RWPE2 (cell line): ENCODE results near the gene FOXRED2.

ENCODE experiments used
- ATAC-seq: fragments of 200-7000 bp; cut with Tn5 transposase; 3 replicates; pipeline ENCODE4 v1.9.1; 2021; ENCODE audit warnings: low read depth
- DNase-seq: peaks from one replicate; pipeline ENCODE4 v3.0.0-alpha.2; 2020; ENCODE audit warnings: low spot score
- H3K27ac ChIP-seq: fragments of 450-650 bp; 2 replicates; pipeline ENCODE4 v1.5.1; 2017; ENCODE audit warnings: mild to moderate bottlenecking; ENCODE audit not compliant: poor library complexity, severe bottlenecking
- H3K27me3 ChIP-seq: fragments of 250-450 bp; sonication (Bioruptor Pico); 2 replicates; pipeline ENCODE4 v1.5.1; 2021; ENCODE audit warnings: mild to moderate bottlenecking, moderate library complexity; ENCODE audit not compliant: insufficient read depth, poor library complexity, severe bottlenecking
- H3K36me3 ChIP-seq: fragments of 250-450 bp; sonication (Bioruptor Pico); 2 replicates; pipeline ENCODE4 v1.5.1; 2020; ENCODE audit warnings: low read depth, mild to moderate bottlenecking, moderate library complexity
- H3K4me1 ChIP-seq: fragments of 250-450 bp; sonication (Bioruptor Pico); 2 replicates; pipeline ENCODE4 v1.5.1; 2021; ENCODE audit warnings: mild to moderate bottlenecking, moderate library complexity; ENCODE audit not compliant: insufficient read depth, poor library complexity, severe bottlenecking
- H3K4me3 ChIP-seq: fragments of 250-450 bp; sonication (Bioruptor Pico); 2 replicates; pipeline ENCODE4 v1.5.1; 2021; ENCODE audit warnings: mild to moderate bottlenecking, moderate library complexity; ENCODE audit not compliant: severe bottlenecking
- H3K9me3 ChIP-seq: fragments of 250-450 bp; sonication (Bioruptor Pico); 2 replicates; pipeline ENCODE4 v1.5.1; 2021; ENCODE audit warnings: mild to moderate bottlenecking, moderate library complexity; ENCODE audit not compliant: severe bottlenecking
- TF ChIP-seq, protein P1 (sequence below): fragments of 450-650 bp; IDR thresholded peaks from one replicate; pipeline ENCODE4 v1.5.1; 2017; ENCODE audit warnings: mild to moderate bottlenecking, moderate library complexity; ENCODE audit not compliant: poor library complexity, severe bottlenecking

Gene FOXRED2

DNA sequence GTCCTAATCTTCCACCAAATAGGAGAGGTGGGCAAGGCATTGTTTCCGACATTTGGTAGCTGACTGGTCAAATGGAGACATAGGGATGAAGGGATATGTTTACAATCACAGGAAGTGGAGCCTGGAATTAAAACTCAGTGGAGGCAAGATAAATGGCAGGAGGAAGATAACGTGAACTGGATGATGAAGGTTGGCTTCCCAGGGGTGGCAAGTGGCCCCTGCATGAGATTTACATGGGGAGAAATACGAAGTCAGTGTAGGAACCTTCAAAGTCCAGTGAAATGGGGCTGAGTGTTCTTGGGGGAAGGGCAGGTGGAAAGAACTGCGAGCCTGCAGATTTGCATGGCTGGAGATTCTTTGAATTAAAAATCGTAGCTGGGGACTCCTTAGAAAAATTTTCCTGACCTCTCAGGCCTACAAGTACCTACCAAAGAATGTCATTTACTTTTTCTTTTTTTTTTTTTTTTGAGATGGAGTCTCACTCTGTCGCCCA, 724 bp upstream of the FOXRED2 start:
- no peak for DNase-seq

DNA sequence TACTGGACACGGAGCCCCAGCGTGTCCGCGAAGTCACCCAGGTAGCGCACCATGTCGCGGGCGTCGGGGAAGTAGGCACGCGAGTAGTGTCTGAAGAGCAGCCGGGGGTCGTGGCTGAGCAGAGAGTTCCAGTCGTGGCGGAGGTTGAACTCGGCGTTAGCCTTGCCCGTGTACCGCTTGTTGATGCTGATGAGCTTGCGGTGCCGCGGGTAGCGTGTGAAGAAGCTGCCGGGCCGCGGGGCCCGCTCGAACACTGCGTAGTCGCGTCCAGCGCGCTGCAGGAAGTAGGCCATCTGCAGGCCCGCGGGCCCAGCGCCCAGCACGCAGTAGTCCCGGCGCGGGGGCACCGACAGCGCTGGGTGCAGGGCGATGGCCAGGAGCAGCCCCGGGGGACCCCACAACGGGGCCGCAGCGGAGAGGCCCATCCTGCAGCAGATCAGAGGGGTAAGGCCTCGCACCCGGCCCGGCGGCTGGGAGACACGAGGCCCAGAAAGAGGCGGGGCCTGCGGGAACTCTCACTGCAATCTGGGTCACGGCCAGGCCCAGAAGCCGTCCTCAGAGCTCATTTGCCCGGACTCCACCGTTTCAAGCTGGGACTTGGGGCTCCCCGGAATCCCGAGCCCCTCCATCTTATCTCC, 723 bp downstream of the FOXRED2 start:
- peak overlapping the region; percentile 49 for H3K4me3 ChIP-seq
- no peaks in the 10 kb centered on the region for H3K4me1 ChIP-seq
- H3K27me3 ChIP-seq: no peaks in the 10 kb centered on the region
- peaks cover 12% of the 10 kb centered on the region for H3K36me3 ChIP-seq
- ATAC-seq (no peak), DNase-seq (no peak)
- TF ChIP-seq, protein P1, sequence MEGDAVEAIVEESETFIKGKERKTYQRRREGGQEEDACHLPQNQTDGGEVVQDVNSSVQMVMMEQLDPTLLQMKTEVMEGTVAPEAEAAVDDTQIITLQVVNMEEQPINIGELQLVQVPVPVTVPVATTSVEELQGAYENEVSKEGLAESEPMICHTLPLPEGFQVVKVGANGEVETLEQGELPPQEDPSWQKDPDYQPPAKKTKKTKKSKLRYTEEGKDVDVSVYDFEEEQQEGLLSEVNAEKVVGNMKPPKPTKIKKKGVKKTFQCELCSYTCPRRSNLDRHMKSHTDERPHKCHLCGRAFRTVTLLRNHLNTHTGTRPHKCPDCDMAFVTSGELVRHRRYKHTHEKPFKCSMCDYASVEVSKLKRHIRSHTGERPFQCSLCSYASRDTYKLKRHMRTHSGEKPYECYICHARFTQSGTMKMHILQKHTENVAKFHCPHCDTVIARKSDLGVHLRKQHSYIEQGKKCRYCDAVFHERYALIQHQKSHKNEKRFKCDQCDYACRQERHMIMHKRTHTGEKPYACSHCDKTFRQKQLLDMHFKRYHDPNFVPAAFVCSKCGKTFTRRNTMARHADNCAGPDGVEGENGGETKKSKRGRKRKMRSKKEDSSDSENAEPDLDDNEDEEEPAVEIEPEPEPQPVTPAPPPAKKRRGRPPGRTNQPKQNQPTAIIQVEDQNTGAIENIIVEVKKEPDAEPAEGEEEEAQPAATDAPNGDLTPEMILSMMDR: no peak
- peak overlapping the region; percentile 7 for H3K27ac ChIP-seq
- H3K9me3 ChIP-seq: no peaks in the 10 kb centered on the region

More for the DNA sequence above, 724 bp upstream of the FOXRED2 start:
- TF ChIP-seq, protein P1: no peak
- no peak for ATAC-seq
- Histone ChIP-seq H3K36me3 (peaks cover 24% of the 10 kb centered on the region), H3K4me1 (no peaks in the 10 kb centered on the region), H3K4me3 (peak overlapping the region; percentile 49), H3K27ac (peak overlapping the region; percentile 7), H3K27me3 (no peaks in the 10 kb centered on the region), H3K9me3 (no peaks in the 10 kb centered on the region)

DNA sequence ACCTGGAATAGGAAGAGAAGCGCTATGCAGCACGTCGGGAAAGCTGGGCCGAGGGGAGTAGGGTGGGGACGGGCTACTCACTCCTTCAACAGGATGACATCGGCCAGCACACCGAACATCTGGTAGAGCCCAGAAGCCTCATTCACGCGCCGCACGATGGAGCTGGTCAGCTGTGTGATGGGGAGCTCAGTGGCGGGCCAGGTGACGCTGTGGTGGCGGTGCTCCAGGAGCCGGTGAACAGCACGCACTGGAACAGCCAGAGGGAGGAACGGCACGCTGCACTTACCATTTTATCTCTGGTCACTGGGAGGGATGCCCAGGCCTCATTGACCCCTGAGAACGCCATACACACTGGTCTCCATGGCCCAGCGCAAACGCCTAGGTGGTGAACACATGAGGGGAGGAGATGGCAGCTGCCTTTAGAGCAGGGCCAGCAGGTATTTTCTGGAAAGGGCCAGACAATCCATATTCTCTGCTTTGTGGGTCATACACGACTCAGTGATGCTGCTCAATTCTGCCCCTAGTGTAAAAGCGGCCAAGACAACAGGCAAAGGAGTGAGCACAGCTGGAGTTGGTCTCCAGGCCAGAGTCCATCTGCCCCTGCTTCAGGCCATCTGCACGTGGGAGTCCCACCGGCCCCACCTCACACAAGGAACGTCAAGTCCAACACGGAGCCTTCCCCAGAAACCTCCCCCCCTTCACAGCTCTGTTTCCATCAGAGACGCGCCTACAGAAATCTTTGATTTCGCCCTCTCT, 8.8 kb downstream of the FOXRED2 start:
- TF ChIP-seq, protein P1: no peak
- Histone ChIP-seq H3K27ac (no peak overlapping the region), H3K4me1 (no peaks in the 10 kb centered on the region), H3K4me3 (no peak overlapping the region), H3K27me3 (no peaks in the 10 kb centered on the region), H3K9me3 (no peaks in the 10 kb centered on the region), H3K36me3 (peaks cover 13% of the 10 kb centered on the region)
- ATAC-seq (peak; percentile 28; the same call in 1 of the 3 replicates), DNase-seq (peak; percentile 51)

DNA sequence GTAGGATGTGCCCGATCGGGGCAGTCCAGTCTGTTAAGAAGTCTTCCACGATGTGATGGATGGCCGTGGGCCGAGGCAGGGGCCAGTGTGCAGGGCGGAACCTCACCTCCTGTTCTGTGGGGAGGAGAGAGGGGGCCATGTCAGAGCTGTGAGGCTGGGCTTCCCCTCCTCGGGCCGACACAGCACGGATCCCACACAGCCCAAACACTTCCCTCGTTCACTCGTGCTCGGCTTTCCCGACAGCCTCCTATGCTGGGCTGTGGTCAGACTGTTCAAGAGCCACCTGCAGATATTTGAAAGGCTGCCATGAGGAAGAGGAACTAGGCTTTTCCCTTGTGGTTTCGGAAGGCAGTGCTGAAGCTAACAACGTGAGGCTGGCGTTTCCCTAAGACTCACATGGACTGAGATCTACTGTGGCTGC, 13.1 kb downstream of the FOXRED2 start:
- Histone ChIP-seq H3K27me3 (no peaks in the 10 kb centered on the region), H3K36me3 (peaks cover 16% of the 10 kb centered on the region), H3K9me3 (no peaks in the 10 kb centered on the region), H3K27ac (no peak overlapping the region), H3K4me3 (no peak overlapping the region), H3K4me1 (no peaks in the 10 kb centered on the region)
- ATAC-seq: no peak
- TF ChIP-seq, protein P1: no peak
- DNase-seq: no peak
